ENCODE results near the gene DOCK4.
A peak's percentile ranks its signal among the peaks of the same experiment; 100 is the strongest.

Gene DOCK4

GRCh38 chr7:111883241-111883640, 323.0 kb downstream of the DOCK4 start:
- no peak for DNase-seq

GRCh38 chr7:111878785-111879184, 327.4 kb downstream of the DOCK4 start:
- DNase-seq = no peak

- DNase-seq = no peak
Observed at GRCh38 chr7:111877931-111878330, 328.3 kb downstream of the DOCK4 start.

GRCh38 chr7:111873963-111874690, 332.1 kb downstream of the DOCK4 start:
- DNase-seq = no peak

- DNase-seq = no peak
Observed at GRCh38 chr7:111873326-111873646, 332.9 kb downstream of the DOCK4 start.

GRCh38 chr7:111872450-111873325, 333.5 kb downstream of the DOCK4 start:
- DNase-seq = no peak

GRCh38 chr7:111871283-111871682, 334.9 kb downstream of the DOCK4 start:
- no peak for DNase-seq

GRCh38 chr7:111869280-111869679, 336.9 kb downstream of the DOCK4 start:
- DNase-seq = no peak

- no peak for DNase-seq
Observed at GRCh38 chr7:111867348-111867931, 338.8 kb downstream of the DOCK4 start.

- no peak for DNase-seq
Observed at GRCh38 chr7:111866787-111867186, 339.4 kb downstream of the DOCK4 start.

GRCh38 chr7:111865430-111865829, 340.8 kb downstream of the DOCK4 start:
- no peak for DNase-seq

GRCh38 chr7:111864291-111864976, 341.8 kb downstream of the DOCK4 start:
- DNase-seq = no peak

GRCh38 chr7:111863269-111863668, 342.9 kb downstream of the DOCK4 start:
- DNase-seq = no peak

GRCh38 chr7:111860248-111860647, 346.0 kb downstream of the DOCK4 start:
- DNase-seq = no peak

- no peak for DNase-seq
Observed at GRCh38 chr7:111858331-111858730, 347.9 kb downstream of the DOCK4 start.

- no peak for DNase-seq
Observed at GRCh38 chr7:111855842-111856227, 350.4 kb downstream of the DOCK4 start.

- DNase-seq = peak; percentile 48
Observed at GRCh38 chr7:111855161-111855841, 350.9 kb downstream of the DOCK4 start.

GRCh38 chr7:111853201-111853990, 352.8 kb downstream of the DOCK4 start:
- no peak for DNase-seq

- DNase-seq = no peak
Observed at GRCh38 chr7:111852081-111852480, 354.1 kb downstream of the DOCK4 start.

GRCh38 chr7:111846898-111847297, 359.3 kb downstream of the DOCK4 start:
- no peak for DNase-seq

GRCh38 chr7:111845853-111846252, 360.3 kb downstream of the DOCK4 start:
- no peak for DNase-seq

Data from RPMI8226 (cell line).